H1 (cell line): ENCODE results near the gene ANO9. TPM values are rescaled to one million over a fixed set of nuclear protein-coding genes. Genes with fewer than 3 reads are reported as not detected.

Experiments used
- HDAC2 ChIP-seq, 2 experiments: fragments of 300-600 bp in 1 of 2; sonication (generic) in 1 of 2; IDR thresholded peaks; 2 replicates each; pipeline ENCODE4 v1.6.1; 2011 to 2012; ENCODE audit warnings: low read depth in 2 of 2, low read length in 2 of 2, mild to moderate bottlenecking in 2 of 2, moderate library complexity in 2 of 2, borderline replicate concordance in 1 of 2, inconsistent platforms in 1 of 2
- polyA plus RNA-seq, 7 experiments: library from polyadenylated mRNA; depleted of rRNA in 3 of 7; stranded (reverse) in 5 of 7; unstranded in 2 of 7; fragments of >200 nt in 5 of 7; fragments of 200-250 nt in 2 of 7; gene quantifications; 1 replicate in 5 of 7; 2 replicates in 1 of 7; 4 replicates in 1 of 7; pipeline versions ENCODE4 v1.2.1 to v1.2.3, GENCODE V29; 2011 to 2013; ENCODE audit warnings: missing spikeins in 2 of 7, mixed read lengths in 2 of 7
- total RNA-seq: library from RNA; stranded (reverse); fragmentation: NEBNext Ultra II Directional; extraction: Animal tissue kit (Norgen Biotek cat#: 25700); gene quantifications from 2 replicates; pipeline ENCODE4 v1.2.1, GENCODE V29; 2021

Gene ANO9
- total and polyA plus RNA-seq, 2 of the 8 experiments (the other 6 are each of a cell fraction or from before 2014, with no cell fraction given) = 20.0 to 20.7 TPM

GRCh38 chr11:453564-453963 is 11.8 kb upstream of the ANO9 start (continued):
- TF ChIP-seq HDAC2 (IDR thresholded peaks at IDR 0.05; ENCODE audit: borderline replicate concordance in 1 of 2, low read depth in 2 of 2, low read length in 2 of 2) = no peak
- TF ChIP-seq, all 59 proteins: peak for 0
